H9 (cell line): ENCODE measurements around the gene KDM4E. TPM values are rescaled to one million over a fixed set of nuclear protein-coding genes. Genes with fewer than 3 reads are reported as not detected.
A peak's percentile ranks its signal among the peaks of the same experiment; 100 is the strongest.

Source experiments
- DNase-seq: peaks from one replicate; pipeline ENCODE4 v3.0.0-alpha.2; 2017
- H2AFZ ChIP-seq: one replicate; pipeline ENCODE4 v1.6.1; 2013; ENCODE audit warnings: mild to moderate bottlenecking, low read length, control low read depth, moderate library complexity
- H2AK5ac ChIP-seq: 2 replicates; pipeline ENCODE4 v1.6.1; 2013; ENCODE audit warnings: low read length, control low read depth, mixed read lengths; ENCODE audit not compliant: insufficient read length
- H2BK120ac ChIP-seq: one replicate; pipeline ENCODE4 v1.6.1; 2013; ENCODE audit warnings: low read depth, mild to moderate bottlenecking, low read length, control low read depth, inconsistent platforms; ENCODE audit not compliant: poor library complexity, severe bottlenecking
- H2BK12ac ChIP-seq: 2 replicates; pipeline ENCODE4 v1.6.1; 2013; ENCODE audit warnings: low read length, control low read depth, mixed read lengths, low read depth; ENCODE audit not compliant: insufficient read length
- H2BK15ac ChIP-seq: 2 replicates; pipeline ENCODE4 v1.6.1; 2013; ENCODE audit warnings: low read depth, low read length, control low read depth
- H2BK20ac ChIP-seq: one replicate; pipeline ENCODE4 v1.6.1; 2013; ENCODE audit warnings: low read depth, mild to moderate bottlenecking, low read length, control low read depth, inconsistent platforms; ENCODE audit not compliant: poor library complexity, severe bottlenecking
- H2BK5ac ChIP-seq: 2 replicates; pipeline ENCODE4 v1.6.1; 2013; ENCODE audit warnings: low read length, control low read depth, mixed read lengths; ENCODE audit not compliant: insufficient read length
- H3K14ac ChIP-seq: 2 replicates; pipeline ENCODE4 v1.6.1; 2013; ENCODE audit warnings: low read length, control low read depth; ENCODE audit not compliant: insufficient read depth
- H3K18ac ChIP-seq: 2 replicates; pipeline ENCODE4 v1.6.1; 2013; ENCODE audit warnings: low read depth, mild to moderate bottlenecking, mixed read lengths, low read length, control low read depth; ENCODE audit not compliant: insufficient read length
- H3K23ac ChIP-seq: 2 replicates; pipeline ENCODE4 v1.6.1; 2013; ENCODE audit warnings: low read length, control low read depth, mixed read lengths, low read depth; ENCODE audit not compliant: insufficient read length
- H3K23me2 ChIP-seq: 2 replicates; pipeline ENCODE4 v1.6.1; 2013; ENCODE audit warnings: low read depth, mild to moderate bottlenecking, mixed read lengths, low read length, control low read depth; ENCODE audit not compliant: insufficient read length, poor library complexity, severe bottlenecking
- H3K27ac ChIP-seq: 2 replicates; pipeline ENCODE4 v1.5.1; 2013; ENCODE audit warnings: low read length, control low read depth, mixed read lengths, low read depth; ENCODE audit not compliant: insufficient read length
- H3K27me3 ChIP-seq: 2 replicates; pipeline ENCODE4 v1.6.1; 2013; ENCODE audit warnings: low read length, control low read depth, inconsistent platforms; ENCODE audit not compliant: insufficient read depth
- H3K4ac ChIP-seq: 2 replicates; pipeline ENCODE4 v1.6.1; 2013; ENCODE audit warnings: low read depth, mild to moderate bottlenecking, control low read depth, inconsistent platforms, low read length, moderate library complexity
- H3K4me1 ChIP-seq: 2 replicates; pipeline ENCODE4 v1.6.1; 2013; ENCODE audit warnings: low read length, control low read depth, inconsistent platforms; ENCODE audit not compliant: insufficient read depth
- H3K4me2 ChIP-seq: 2 replicates; pipeline ENCODE4 v1.6.1; 2013; ENCODE audit warnings: low read length, control low read depth, mixed read lengths; ENCODE audit not compliant: insufficient read length, insufficient read depth
- H3K56ac ChIP-seq: 2 replicates; pipeline ENCODE4 v1.6.1; 2013; ENCODE audit warnings: low read depth, mild to moderate bottlenecking, mixed read lengths, low read length, control low read depth; ENCODE audit not compliant: insufficient read length
- H3K79me1 ChIP-seq: 2 replicates; pipeline ENCODE4 v1.6.1; 2013; ENCODE audit warnings: low read depth, mild to moderate bottlenecking, moderate library complexity, low read length, control low read depth, inconsistent platforms; ENCODE audit not compliant: insufficient read depth, poor library complexity, severe bottlenecking
- H3K79me2 ChIP-seq: 2 replicates; pipeline ENCODE4 v1.6.1; 2013; ENCODE audit warnings: low read length, control low read depth, inconsistent platforms; ENCODE audit not compliant: insufficient read depth
- H3K9ac ChIP-seq: 2 replicates; pipeline ENCODE4 v1.6.1; 2013; ENCODE audit warnings: low read length, control low read depth, mixed read lengths; ENCODE audit not compliant: insufficient read length; ENCODE audit errors: extremely low read depth
- H3K9me3 ChIP-seq: one replicate; pipeline ENCODE4 v1.6.1; 2013; ENCODE audit warnings: low read depth, low read length, inconsistent platforms; ENCODE audit not compliant: control insufficient read depth
- H3T11ph ChIP-seq: one replicate; pipeline ENCODE4 v1.6.1; 2013; ENCODE audit warnings: mild to moderate bottlenecking, low read length, control low read depth, inconsistent platforms
- H4K20me1 ChIP-seq: one replicate; pipeline ENCODE4 v1.6.1; 2013; ENCODE audit not compliant: control insufficient read depth, insufficient read length, insufficient read depth
- H4K5ac ChIP-seq: 2 replicates; pipeline ENCODE4 v1.6.1; 2013; ENCODE audit warnings: low read depth, mild to moderate bottlenecking, mixed read lengths, low read length, control low read depth; ENCODE audit not compliant: insufficient read length
- H4K8ac ChIP-seq: replicated peaks from 2 replicates; pipeline ENCODE4 v1.6.1; 2013; ENCODE audit warnings: low read length, control low read depth, mixed read lengths, low read depth; ENCODE audit not compliant: insufficient read length
- H4K91ac ChIP-seq: 2 replicates; pipeline ENCODE4 v1.6.1; 2013; ENCODE audit warnings: low read depth, mild to moderate bottlenecking, moderate library complexity, mixed read lengths, low read length, control low read depth; ENCODE audit not compliant: insufficient read length
- H3K27ac Mint-ChIP-seq, 3 experiments: 2 replicates in 2 of 3; 3 replicates in 1 of 3; pipeline ENCODE4 v1.8.0; 2020 to 2021; ENCODE audit warnings: mixed read lengths in 3 of 3, mild to moderate bottlenecking in 1 of 3, moderate library complexity in 1 of 3
- H3K27me3 Mint-ChIP-seq: 2 replicates; pipeline ENCODE4 v1.8.0; 2021; ENCODE audit warnings: low read depth, mild to moderate bottlenecking, moderate library complexity, mixed read lengths
- H3K36me3 Mint-ChIP-seq, 3 experiments: 2 replicates in 2 of 3; 3 replicates in 1 of 3; pipeline ENCODE4 v1.8.0; 2020 to 2021; ENCODE audit warnings: low read depth in 3 of 3, mixed read lengths in 3 of 3; ENCODE audit not compliant: insufficient read depth in 1 of 3
- H3K4me1 Mint-ChIP-seq, 2 experiments: 2 replicates each; pipeline ENCODE4 v1.8.0; 2020; ENCODE audit warnings: mixed read lengths in 2 of 2
- H3K4me3 Mint-ChIP-seq, 2 experiments: 2 replicates in 1 of 2; 3 replicates in 1 of 2; pipeline ENCODE4 v1.8.0; 2020 to 2021; ENCODE audit warnings: mild to moderate bottlenecking in 2 of 2, mixed read lengths in 2 of 2, moderate library complexity in 1 of 2
- H3K9me3 Mint-ChIP-seq, 2 experiments: 2 replicates in 1 of 2; 3 replicates in 1 of 2; pipeline ENCODE4 v1.8.0; 2020; ENCODE audit warnings: mild to moderate bottlenecking in 2 of 2, mixed read lengths in 2 of 2, moderate library complexity in 1 of 2
- CTCF ChIP-seq: fragments of 200-600 bp; sonication (generic); conservative IDR thresholded peaks from 3 replicates; pipeline ENCODE4 v1.8.0; 2021; ENCODE audit warnings: antibody characterized with exemption, mild to moderate bottlenecking
- WGBS: extraction: QIAGEN DNeasy Blood & Tissue Kit; methylation state at CpG from one replicate; pipeline ENCODE4 v1.1.7; 2013; ENCODE audit warnings: missing lambda C conversion rate, low lambda C conversion rate, mixed read lengths; ENCODE audit not compliant: insufficient read length; ENCODE audit errors: extremely low coverage; 5-methylcytosine and 5-hydroxymethylcytosine counted together
- total RNA-seq: library from RNA; stranded (reverse); gene quantifications from 2 replicates; pipeline ENCODE4 v1.2.1, GENCODE V29; 2021

The KDM4E gene
- total RNA-seq, 1 experiment from 2014 or later = not detected

GRCh38 chr11:95074792-95075563 lies 49.9 kb downstream of the KDM4E start:
- Mint-ChIP-seq H3K9me3 (no peaks in the 10 kb centered on the region), H3K4me1 (peaks cover 0 to 3% of the 10 kb centered on the region in 2 experiments; a peak in 1 of 4 replicates), H3K27ac (no peak overlapping the region), H3K4me3 (no peak overlapping the region), H3K27me3 (peaks cover 4% of the 10 kb centered on the region; the same call in 1 of the 2 replicates), H3K36me3 (peaks cover 0 to 6% (median 0%) of the 10 kb centered on the region in 3 experiments; a peak in 2 of 7 replicates)
- no peaks in the 10 kb centered on the region for H3K23me2 ChIP-seq
- no peaks in the 10 kb centered on the region for H3K79me1 ChIP-seq
- H4K91ac ChIP-seq = no peak overlapping the region
- no peaks in the 10 kb centered on the region for H3K4me1 ChIP-seq
- no peak overlapping the region for H2AK5ac ChIP-seq
- no peak overlapping the region for H2AFZ ChIP-seq
- H3K4me2 ChIP-seq = no peak overlapping the region
- H3K9me3 ChIP-seq = no peaks in the 10 kb centered on the region
- H2BK15ac ChIP-seq = no peak overlapping the region
- no peak overlapping the region for H3K9ac ChIP-seq
- no peak overlapping the region for H3K56ac ChIP-seq
- TF ChIP-seq CTCF = no peak
- WGBS = no CpG with 5 or more reads among the region's 8 CpGs
- no peak overlapping the region for H3K4ac ChIP-seq
- no peak overlapping the region for H2BK12ac ChIP-seq
- no peak overlapping the region for H3K14ac ChIP-seq
- no peak overlapping the region for H3K18ac ChIP-seq
- H4K20me1 ChIP-seq = no peaks in the 10 kb centered on the region
- no peak overlapping the region for H4K8ac ChIP-seq
- no peak for DNase-seq
- H3T11ph ChIP-seq = no peak overlapping the region
- no peak overlapping the region for H3K23ac ChIP-seq
- H3K27ac ChIP-seq = no peak overlapping the region
- no peak overlapping the region for H2BK20ac ChIP-seq
- H4K5ac ChIP-seq = no peak overlapping the region
- no peaks in the 10 kb centered on the region for H3K27me3 ChIP-seq
- no peaks in the 10 kb centered on the region for H3K79me2 ChIP-seq
- H2BK120ac ChIP-seq = peak overlapping the region; percentile 12
- H2BK5ac ChIP-seq = no peak overlapping the region
